A549 treated with CpdA at 1 μM for 4 hours (cell line): ENCODE data around the gene ZC3H6. TPM values are rescaled to one million over a fixed set of nuclear protein-coding genes. Genes with fewer than 3 reads are reported as not detected.

ENCODE experiments used
- total RNA-seq: library from RNA; stranded (reverse); fragments of 200-300 nt; extraction: Qiagen RNA extraction; gene quantifications from 5 replicates; pipeline ENCODE4 v1.2.3, GENCODE V29; 2022; ENCODE audit warnings: low read depth

The ZC3H6 gene
- 0.33 to 0.59 TPM (median 0.44 TPM) in 5 replicates for total RNA-seq

GRCh38 chr2:112275311-112275886, at the start of gene ZC3H6:
Gene ZC3H6 (plus strand): TSS chr2:112275597. CDS start chr2:112275995, 398 bp downstream.

GRCh38 chr2:112254466-112255240, 20.7 kb upstream of the ZC3H6 start, which contains the start of gene ZC3H8:
Gene ZC3H8 (minus strand): TSS chr2:112255042. CDS start chr2:112254981, 61 bp downstream.

Other genes starting within 250 kb of the ZC3H6 start
- gene TMEM87B, start 220.3 kb upstream of the ZC3H6 start, total RNA-seq: 14.5 to 19.3 TPM (median 18.3 TPM) in 5 replicates
- gene FBLN7, start 137.2 kb upstream of the ZC3H6 start, total RNA-seq: 0.42 to 0.51 TPM (median 0.45 TPM) in 5 replicates
- 14.2 to 19.0 TPM (median 15.8 TPM) in 5 replicates for gene ZC3H8, start 20.6 kb upstream of the ZC3H6 start, total RNA-seq
- 2.2 to 4.6 TPM (median 3.4 TPM) in 5 replicates for gene RGPD8, start 158.0 kb downstream of the ZC3H6 start, total RNA-seq
- gene TTL, start 206.6 kb downstream of the ZC3H6 start, total RNA-seq: 34.6 to 41.6 TPM (median 36.3 TPM) in 5 replicates